Subcutaneous adipose tissue (tissue), 4 donors: ENCODE measurements around the gene MRPL55. TPM values are rescaled to one million over a fixed set of nuclear protein-coding genes. Genes with fewer than 3 reads are reported as not detected.

Experiments used
- CTCF ChIP-seq: fragments of 450-650 bp; IDR thresholded peaks from one replicate; pipeline ENCODE4 v1.5.1; 2016; ENCODE audit warnings: low read depth, mild to moderate bottlenecking, control low read depth, antibody characterized with exemption, moderate library complexity
- total RNA-seq, 4 donors: library from RNA; depleted of rRNA; stranded (reverse); fragments of >200 nt; gene quantifications; one replicate each; pipeline ENCODE4 v1.1.0, GENCODE V29; 2016

Gene MRPL55
- total RNA-seq, 4 donors from 2014 or later = 45.3 to 102 (median 49.9) TPM

GRCh38 chr1:228150120-228150460, 41.0 kb upstream of the MRPL55 start:
- no peak for TF ChIP-seq CTCF

GRCh38 chr1:228149406-228150119, 40.5 kb upstream of the MRPL55 start, which contains the start of gene GJC2:
GJC2 (plus strand) TSS chr1:228149930; CDS start chr1:228157759, 7,829 bp downstream.
- no peak for TF ChIP-seq CTCF

- no peak for TF ChIP-seq CTCF
Measured at GRCh38 chr1:228148935-228149405, 39.9 kb upstream of the MRPL55 start.

- no peak for TF ChIP-seq CTCF
Measured at GRCh38 chr1:228148196-228148861, 39.2 kb upstream of the MRPL55 start.

- no peak for TF ChIP-seq CTCF
Measured at GRCh38 chr1:228147768-228148167, 38.7 kb upstream of the MRPL55 start.

GRCh38 chr1:228147151-228147693, 38.1 kb upstream of the MRPL55 start:
- no peak for TF ChIP-seq CTCF

GRCh38 chr1:228146417-228147150, 37.5 kb upstream of the MRPL55 start:
- no peak for TF ChIP-seq CTCF
